Panc1 (cell line): ENCODE data around the gene DKK3. TPM values are rescaled to one million over a fixed set of nuclear protein-coding genes. Genes with fewer than 3 reads are reported as not detected.

Experiments used
- ATAC-seq: fragments of 200-7000 bp; cut with Tn5 transposase; 2 replicates; pipeline ENCODE4 v1.9.1; 2020; ENCODE audit warnings: mild to moderate bottlenecking, moderate library complexity
- BruUV-seq: library from RNA; stranded (reverse); fragments of 400-500 nt; replicated peaks from 2 replicates; lab custom pipeline; 2021; lab: Mats Ljungman, UMichigan
- CTCF ChIA-PET: fragments of 300-600 bp; sonication (Branson Sonifier 250); formaldehyde crosslinking; loops from one replicate; lab custom pipeline; 2022; ENCODE audit warnings: antibody characterized with exemption; lab: Charles Lee
- POLR2A ChIA-PET: fragments of 300-600 bp; sonication (Branson Sonifier 250); formaldehyde crosslinking; loops from one replicate; lab custom pipeline; 2022; ENCODE audit warnings: antibody characterized with exemption; lab: Charles Lee
- DNase-seq: peaks from one replicate; pipeline ENCODE4 v3.0.0-alpha.2; 2010; ENCODE audit warnings: low read depth, low spot score
- H3K27ac ChIP-seq: 2 replicates; pipeline ENCODE4 v1.5.1; 2011; ENCODE audit warnings: mild to moderate bottlenecking, low read length, inconsistent platforms
- H3K27me3 ChIP-seq: fragments of 200-500 bp; sonication (Bioruptor generic); 2 replicates; pipeline ENCODE4 v1.6.0; 2014; ENCODE audit warnings: low read length, inconsistent platforms; ENCODE audit not compliant: control insufficient read depth, insufficient read depth
- H3K36me3 ChIP-seq: fragments of 200-500 bp; sonication (Bioruptor generic); 2 replicates; pipeline ENCODE4 v1.5.1; 2014; ENCODE audit warnings: inconsistent platforms, mild to moderate bottlenecking, low read length, moderate library complexity; ENCODE audit not compliant: control insufficient read depth, insufficient read depth
- H3K4me1 ChIP-seq: 2 replicates; pipeline ENCODE4 v1.5.1; 2011; ENCODE audit warnings: inconsistent platforms, mild to moderate bottlenecking, low read length, moderate library complexity; ENCODE audit not compliant: control insufficient read depth, insufficient read depth
- H3K4me3 ChIP-seq, 2 experiments: 2 replicates each; pipeline ENCODE4 v1.5.1; 2011 to 2012; ENCODE audit warnings: low read depth in 2 of 2, low read length in 2 of 2, mild to moderate bottlenecking in 2 of 2, inconsistent platforms in 1 of 2, moderate library complexity in 1 of 2
- H3K9me3 ChIP-seq: fragments of 200-500 bp; sonication (Bioruptor generic); 2 replicates; pipeline ENCODE4 v1.5.1; 2014; ENCODE audit warnings: low read depth, mild to moderate bottlenecking, inconsistent platforms, low read length, moderate library complexity; ENCODE audit not compliant: control insufficient read depth, insufficient read depth
- CTCF ChIP-seq: fragments of 450-650 bp; IDR thresholded peaks from 2 replicates; pipeline ENCODE4 v1.5.1; 2017; ENCODE audit warnings: mild to moderate bottlenecking
- POLR2AphosphoS5 ChIP-seq: IDR thresholded peaks from 2 replicates; pipeline ENCODE4 v1.6.1; 2012; ENCODE audit warnings: mild to moderate bottlenecking, low read depth, low read length, moderate library complexity
- REST ChIP-seq, 2 experiments: IDR thresholded peaks; 2 replicates each; pipeline ENCODE4 v1.6.1; 2011 to 2012; ENCODE audit warnings: low read depth in 2 of 2, control low read depth in 1 of 2, low read length in 1 of 2, mild to moderate bottlenecking in 1 of 2, moderate library complexity in 1 of 2; ENCODE audit not compliant: insufficient read depth in 1 of 2
- SIN3A ChIP-seq: IDR thresholded peaks from 2 replicates; pipeline ENCODE4 v1.6.1; 2012; ENCODE audit warnings: low read depth, mild to moderate bottlenecking, low read length, moderate library complexity, borderline replicate concordance; ENCODE audit not compliant: insufficient read depth
- TCF7L2 ChIP-seq: IDR thresholded peaks from 2 replicates; pipeline ENCODE4 v1.6.1; 2011; ENCODE audit warnings: mild to moderate bottlenecking, low read depth, low read length, inconsistent platforms
- in situ Hi-C: cut with HindIII; loops from 2 replicates; pipeline ENCODE4 v1.10.0; 2016; ENCODE audit warnings: low sequenced_read_pairs, low pct_unique_long_range_greater_than_20kb
- intact Hi-C: fragments of 100-400 bp; cut with micrococcal nuclease; formaldehyde crosslinking; loops from one replicate; pipeline ENCODE4 v1.10.0; 2022; ENCODE audit not compliant: unreplicated experiment
- total RNA-seq: library from RNA; stranded (reverse); gene quantifications from one replicate; pipeline ENCODE4 v1.2.1, GENCODE V29; 2021; ENCODE audit not compliant: unreplicated experiment

The DKK3 gene
- total RNA-seq, 1 experiment from 2014 or later: 116 TPM

GRCh38 chr11:11948242-11948947, 60.0 kb downstream of the DKK3 start:
- POLR2A ChIA-PET: interaction anchor here (0.7 kb wide), 1 partner anchor 1281 kb away, joined by 4 read pairs; no protein-coding TSS in a partner anchor
- intact Hi-C loops: no loop called here
- ATAC-seq (no peak; the same call in 1 of the 2 replicates), DNase-seq (no peak)
- in situ Hi-C loops: no loop called here
- CTCF ChIA-PET: no interaction called here
- Histone ChIP-seq H3K4me1 (peaks cover 2% of the 10 kb centered on the region; the same call in 1 of the 2 replicates), H3K4me3 (no peak overlapping the region), H3K27ac (no peak overlapping the region), H3K36me3 (peaks cover 19% of the 10 kb centered on the region), H3K9me3 (no peaks in the 10 kb centered on the region), H3K27me3 (no peaks in the 10 kb centered on the region)
- no peak for TF ChIP-seq SIN3A
- TF ChIP-seq POLR2AphosphoS5: no peak
- no peak for TF ChIP-seq CTCF
- TF ChIP-seq TCF7L2: no peak
- TF ChIP-seq REST (IDR thresholded peaks at IDR 0.05; ENCODE audit: insufficient read depth in 1 of 2, low read depth in 2 of 2, low read length in 1 of 2): no peak
- no TSS peak for BruUV-seq

- DNase-seq (no peak), ATAC-seq (no peak)
- ChIA-PET CTCF (no interaction called here), POLR2A (interaction anchor here (0.7 kb wide), 1 partner anchor 1280 kb away, joined by 4 read pairs; no protein-coding TSS in a partner anchor)
- Histone ChIP-seq H3K9me3 (no peaks in the 10 kb centered on the region), H3K27ac (no peak overlapping the region), H3K36me3 (peaks cover 19% of the 10 kb centered on the region), H3K27me3 (no peaks in the 10 kb centered on the region), H3K4me1 (peaks cover 2% of the 10 kb centered on the region; the same call in 1 of the 2 replicates), H3K4me3 (no peak overlapping the region)
- no TSS peak for BruUV-seq
- intact Hi-C loops: no loop called here
- TF ChIP-seq CTCF (no peak), SIN3A (no peak), REST (IDR thresholded peaks at IDR 0.05; ENCODE audit: insufficient read depth in 1 of 2, low read depth in 2 of 2, low read length in 1 of 2) (no peak), TCF7L2 (no peak), POLR2AphosphoS5 (no peak)
- in situ Hi-C loops: no loop called here
Measured at GRCh38 chr11:11947825-11948224, 60.6 kb downstream of the DKK3 start.
